Umbilical cord (tissue), 2 donors: ENCODE results near the gene CLASP1. TPM values are rescaled to one million over a fixed set of nuclear protein-coding genes. Genes with fewer than 3 reads are reported as not detected.

Experiments
- DNase-seq: peaks from one replicate; pipeline ENCODE4 v3.0.0-alpha.2; 2015; ENCODE audit warnings: low spot score
- total RNA-seq: library from RNA; depleted of rRNA; stranded (reverse); fragments of >200 nt; gene quantifications from one replicate; pipeline ENCODE4 v1.2.3, GENCODE V29; 2014; ENCODE audit warnings: low replicate concordance; ENCODE audit not compliant: insufficient read depth

The CLASP1 gene
- total RNA-seq, 1 donor from 2014 or later = 38.8 TPM

DNA sequence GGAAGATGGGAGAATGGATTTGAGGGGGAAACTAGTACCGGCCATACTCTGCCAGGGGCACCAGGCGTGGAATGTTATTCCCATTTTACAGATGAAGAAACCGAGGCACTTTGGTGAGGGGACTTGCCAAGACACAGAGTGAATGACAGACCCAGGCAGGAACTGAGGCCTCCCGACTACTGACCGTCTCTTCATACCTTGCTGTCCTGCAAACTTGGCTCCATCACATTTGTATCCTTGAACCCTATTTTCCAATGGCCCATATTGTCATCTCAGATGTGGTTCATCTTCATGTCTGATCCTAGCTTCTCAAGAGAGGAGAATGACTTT is 358.0 kb downstream of the CLASP1 start:
- no peak for DNase-seq

DNA sequence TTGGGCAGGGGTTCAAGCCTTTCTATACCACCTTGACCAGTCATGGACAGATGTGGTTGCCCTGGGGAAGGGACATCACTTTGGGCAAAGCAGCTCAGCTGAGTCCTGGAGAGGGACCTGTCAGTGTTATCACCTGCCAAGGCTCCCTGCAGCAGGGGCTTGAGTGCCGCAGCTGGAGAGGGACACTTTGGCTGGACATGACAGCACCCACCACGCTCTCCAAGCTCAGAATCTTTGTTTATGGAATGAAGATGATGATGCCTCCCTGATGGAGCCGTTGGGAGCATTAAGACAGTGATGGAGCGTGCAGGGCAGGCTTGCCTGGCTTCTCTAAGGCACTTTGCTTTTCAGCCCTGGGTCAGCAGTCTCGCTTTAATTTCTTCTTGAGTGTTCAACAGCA is 360.0 kb downstream of the CLASP1 start:
- DNase-seq = no peak

DNA sequence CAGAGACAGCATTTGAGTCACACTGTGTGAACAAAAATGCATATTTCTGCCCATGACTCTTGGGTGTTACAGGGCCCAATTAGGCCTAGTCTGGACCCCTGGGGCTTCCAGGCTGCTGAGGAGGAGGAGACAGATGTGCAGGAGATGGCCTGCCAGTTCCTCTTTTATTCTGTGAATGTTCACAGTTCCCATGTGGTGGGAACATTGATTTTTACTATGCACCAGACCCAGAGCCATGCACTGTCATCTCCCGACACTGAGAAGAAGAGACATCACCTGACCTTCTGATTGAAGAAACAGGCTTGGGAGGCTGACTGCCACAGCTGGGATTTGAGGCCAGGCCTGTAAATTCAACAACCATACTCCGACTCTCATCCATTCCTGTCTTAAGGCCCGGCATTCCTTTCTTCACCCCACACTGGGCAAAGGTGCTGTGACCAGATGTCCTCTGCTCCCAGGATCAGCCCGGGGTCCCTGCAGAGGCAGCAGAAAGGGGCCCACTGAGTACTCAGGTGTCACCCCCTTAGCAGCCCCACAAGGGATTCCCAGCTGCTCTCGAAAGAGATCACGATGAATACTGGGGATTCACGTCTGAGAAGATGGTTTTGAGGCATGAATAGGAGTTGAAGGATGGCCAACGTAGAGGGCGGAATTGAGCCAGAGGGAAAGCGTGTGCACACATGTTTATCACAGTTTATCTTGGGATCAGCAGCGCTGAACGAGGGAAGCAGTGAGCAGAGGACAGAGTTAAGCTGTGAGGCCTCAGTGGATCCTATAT is 360.6 kb downstream of the CLASP1 start:
- DNase-seq = no peak

DNA sequence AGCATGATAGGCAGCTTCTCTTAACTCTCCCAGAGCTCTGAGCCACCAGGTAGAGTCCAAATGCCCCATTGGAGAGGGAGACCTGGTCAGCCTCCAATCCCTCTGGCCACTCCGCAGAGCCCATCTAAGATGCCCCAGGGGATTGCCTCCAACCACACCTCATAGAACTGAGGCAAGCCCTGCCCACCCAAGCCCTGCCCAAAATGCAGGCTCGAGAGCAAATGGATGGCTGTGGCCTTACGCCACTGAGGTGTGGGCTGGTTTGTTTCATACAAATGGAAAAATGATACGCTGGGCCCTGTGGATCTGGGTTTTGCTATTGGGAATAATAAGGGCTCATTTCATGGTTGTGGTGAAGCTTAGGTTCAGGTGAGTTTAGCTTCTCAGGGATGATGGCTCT is 361.3 kb downstream of the CLASP1 start:
- no peak for DNase-seq

Other genes starting within 250 kb of the CLASP1 start
- not detected for gene RNU4ATAC, start 118.6 kb downstream of the CLASP1 start, total RNA-seq
- 36.8 TPM for gene NIFK, start 87.4 kb upstream of the CLASP1 start, total RNA-seq
- gene TSN, start 106.2 kb upstream of the CLASP1 start, total RNA-seq = 56.3 TPM